ENCODE measurements around the gene TGFB1I1. TPM values are rescaled to one million over a fixed set of nuclear protein-coding genes. Genes with fewer than 3 reads are reported as not detected.

The TGFB1I1 gene
- total RNA-seq, 4 donors from 2014 or later, result 16.1 to 33.7 (median 18.9) TPM

DNA sequence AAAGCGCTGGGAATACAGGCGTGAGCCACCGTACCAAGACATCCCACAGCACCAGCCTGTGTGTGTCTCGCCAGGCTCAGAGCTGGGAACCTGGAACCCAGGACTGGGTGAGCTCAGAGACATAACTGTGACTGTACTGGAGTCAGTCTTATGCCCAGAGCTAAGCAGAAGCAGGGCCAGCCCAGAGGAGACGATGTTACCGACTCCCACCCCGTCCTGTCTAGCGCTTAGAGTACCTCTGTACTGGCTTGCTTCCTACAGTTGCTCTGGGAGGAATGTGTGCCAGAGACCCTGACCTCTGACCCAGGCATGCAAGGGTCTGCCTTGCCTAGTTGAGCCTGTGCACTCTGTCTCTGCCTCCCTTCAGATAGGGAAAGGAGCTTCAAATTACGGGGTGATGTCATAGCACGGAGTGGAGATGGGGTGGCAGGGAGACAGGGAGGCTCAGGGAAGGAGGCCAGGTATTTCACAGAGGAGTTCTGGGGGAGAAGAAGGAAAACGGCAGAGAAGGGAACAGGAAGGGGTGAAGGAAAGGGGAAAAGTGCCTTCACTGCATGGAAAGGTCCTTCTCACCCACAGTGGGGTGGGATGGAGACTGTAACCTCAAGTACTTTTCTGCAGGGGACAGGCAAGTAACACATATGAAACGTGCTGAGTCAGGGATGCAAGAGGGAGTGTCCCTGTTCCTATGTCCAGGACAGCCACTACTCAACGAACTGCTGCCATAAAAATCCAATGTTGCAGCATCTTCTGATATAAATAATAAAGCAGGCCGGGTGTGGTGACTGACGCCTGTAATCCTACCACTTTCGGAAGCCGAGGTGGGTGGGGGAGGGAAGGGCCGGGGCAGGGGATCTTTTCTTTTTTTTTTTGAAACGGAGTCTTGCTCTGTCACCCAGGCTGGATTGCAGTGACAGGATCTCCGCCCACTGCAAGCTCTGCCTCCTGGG lies 18.4 kb upstream of the TGFB1I1 start:
- ATAC-seq (ENCODE audit: low FRiP score) (peak; percentile 50), DNase-seq (ENCODE audit: low spot score) (no peak)
- TF ChIP-seq, protein P1, sequence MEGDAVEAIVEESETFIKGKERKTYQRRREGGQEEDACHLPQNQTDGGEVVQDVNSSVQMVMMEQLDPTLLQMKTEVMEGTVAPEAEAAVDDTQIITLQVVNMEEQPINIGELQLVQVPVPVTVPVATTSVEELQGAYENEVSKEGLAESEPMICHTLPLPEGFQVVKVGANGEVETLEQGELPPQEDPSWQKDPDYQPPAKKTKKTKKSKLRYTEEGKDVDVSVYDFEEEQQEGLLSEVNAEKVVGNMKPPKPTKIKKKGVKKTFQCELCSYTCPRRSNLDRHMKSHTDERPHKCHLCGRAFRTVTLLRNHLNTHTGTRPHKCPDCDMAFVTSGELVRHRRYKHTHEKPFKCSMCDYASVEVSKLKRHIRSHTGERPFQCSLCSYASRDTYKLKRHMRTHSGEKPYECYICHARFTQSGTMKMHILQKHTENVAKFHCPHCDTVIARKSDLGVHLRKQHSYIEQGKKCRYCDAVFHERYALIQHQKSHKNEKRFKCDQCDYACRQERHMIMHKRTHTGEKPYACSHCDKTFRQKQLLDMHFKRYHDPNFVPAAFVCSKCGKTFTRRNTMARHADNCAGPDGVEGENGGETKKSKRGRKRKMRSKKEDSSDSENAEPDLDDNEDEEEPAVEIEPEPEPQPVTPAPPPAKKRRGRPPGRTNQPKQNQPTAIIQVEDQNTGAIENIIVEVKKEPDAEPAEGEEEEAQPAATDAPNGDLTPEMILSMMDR (IDR thresholded peaks at IDR 0.05), result no peak

DNA sequence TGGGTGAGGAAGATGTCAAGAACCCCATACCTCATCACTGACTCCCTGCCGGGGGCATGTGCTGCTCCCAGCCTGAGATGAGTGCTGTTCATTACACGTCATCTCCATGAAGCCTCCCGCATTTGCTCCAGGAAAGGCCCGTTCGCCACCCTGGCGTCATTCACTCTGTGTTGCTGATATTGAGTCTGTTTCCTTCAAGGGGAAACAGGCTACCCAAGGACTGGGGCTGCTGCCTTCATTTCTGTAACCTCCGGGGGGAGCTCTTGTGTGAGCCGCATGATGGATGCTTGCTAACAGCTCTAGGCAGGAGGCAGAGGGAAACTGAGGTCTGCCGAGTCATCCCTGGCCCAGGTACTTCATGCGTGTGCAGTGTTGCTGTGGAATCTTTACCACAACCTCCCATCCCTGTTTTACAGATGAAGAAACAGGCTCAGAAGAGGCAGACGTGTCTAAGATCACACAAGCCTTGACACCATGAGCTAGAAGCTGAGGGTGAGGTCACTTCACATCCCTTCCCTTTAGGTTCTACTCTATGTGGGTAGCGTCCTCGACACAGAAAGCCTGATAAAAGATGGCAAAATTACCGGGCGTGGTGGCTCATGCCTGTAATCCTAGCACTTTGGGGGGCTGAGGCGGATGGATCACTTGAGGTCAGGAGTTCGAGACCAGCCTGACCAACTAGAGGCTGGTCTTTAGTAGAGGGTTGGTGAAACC lies 16.2 kb upstream of the TGFB1I1 start:
- DNase-seq (ENCODE audit: low spot score) (no peak), ATAC-seq (ENCODE audit: low FRiP score) (no peak)
- TF ChIP-seq, protein P1 (IDR thresholded peaks at IDR 0.05), result no peak

DNA sequence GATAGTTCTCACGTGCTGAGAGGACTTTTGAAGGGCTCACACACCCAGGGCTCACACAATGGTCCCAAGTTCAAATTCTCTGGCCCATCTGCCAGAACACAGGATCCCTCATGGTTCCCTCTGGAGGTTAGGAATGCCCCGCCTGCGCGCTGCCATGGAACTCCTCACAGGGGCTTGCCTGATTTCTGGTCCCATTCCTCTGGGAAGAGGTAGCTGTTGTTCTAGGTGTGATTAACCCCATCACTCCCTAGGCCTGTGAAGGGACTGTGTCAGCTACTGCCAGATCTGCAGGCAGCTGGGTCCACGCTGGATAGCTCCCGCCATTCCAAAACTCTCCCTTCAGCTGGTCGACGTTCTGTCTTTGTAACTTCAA lies 15.0 kb upstream of the TGFB1I1 start:
- no peak for DNase-seq (ENCODE audit: low spot score)
- no peak for ATAC-seq (ENCODE audit: low FRiP score)
- TF ChIP-seq, protein P1 (IDR thresholded peaks at IDR 0.05), result no peak

DNA sequence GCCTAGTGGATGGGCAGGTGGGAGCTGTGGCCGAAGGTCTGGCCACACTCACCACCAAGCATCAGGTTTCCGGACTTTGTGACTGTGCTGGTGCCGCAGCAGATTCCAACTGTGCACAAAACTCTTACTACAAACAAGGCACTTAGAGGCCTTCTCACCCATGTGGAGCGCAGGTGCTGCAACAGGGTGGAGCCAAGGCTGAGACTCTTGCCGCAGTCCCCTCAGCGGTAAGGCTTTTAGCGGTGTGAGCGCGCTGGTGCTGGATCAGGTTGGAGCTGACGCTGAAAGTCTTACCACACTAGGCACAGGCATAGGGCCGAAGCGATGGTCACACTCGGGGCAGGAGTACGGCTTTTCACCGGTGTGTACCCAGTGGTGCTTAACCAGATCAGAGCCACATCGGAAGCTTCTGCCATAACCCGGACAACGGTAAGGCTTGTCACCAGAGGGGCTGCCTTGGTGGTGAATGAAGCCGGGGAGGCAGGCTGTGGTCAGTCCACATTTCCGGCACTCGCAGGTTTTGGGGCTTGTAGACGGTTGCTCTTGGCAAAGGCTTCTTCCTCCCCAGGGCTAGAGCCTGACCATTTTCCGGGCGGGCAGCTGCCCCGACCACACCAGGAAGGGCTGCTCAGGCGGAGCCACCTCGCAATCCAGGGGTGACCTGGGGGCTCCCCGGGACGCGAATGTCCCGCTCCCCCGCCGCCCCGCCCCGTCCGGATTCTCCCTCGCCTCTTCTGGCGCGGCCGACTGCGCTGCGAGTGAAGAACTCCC lies 13.7 kb upstream of the TGFB1I1 start:
- no peak for ATAC-seq (ENCODE audit: low FRiP score)
- DNase-seq (ENCODE audit: low spot score), result no peak
- TF ChIP-seq, protein P1 (IDR thresholded peaks at IDR 0.05), result no peak

DNA sequence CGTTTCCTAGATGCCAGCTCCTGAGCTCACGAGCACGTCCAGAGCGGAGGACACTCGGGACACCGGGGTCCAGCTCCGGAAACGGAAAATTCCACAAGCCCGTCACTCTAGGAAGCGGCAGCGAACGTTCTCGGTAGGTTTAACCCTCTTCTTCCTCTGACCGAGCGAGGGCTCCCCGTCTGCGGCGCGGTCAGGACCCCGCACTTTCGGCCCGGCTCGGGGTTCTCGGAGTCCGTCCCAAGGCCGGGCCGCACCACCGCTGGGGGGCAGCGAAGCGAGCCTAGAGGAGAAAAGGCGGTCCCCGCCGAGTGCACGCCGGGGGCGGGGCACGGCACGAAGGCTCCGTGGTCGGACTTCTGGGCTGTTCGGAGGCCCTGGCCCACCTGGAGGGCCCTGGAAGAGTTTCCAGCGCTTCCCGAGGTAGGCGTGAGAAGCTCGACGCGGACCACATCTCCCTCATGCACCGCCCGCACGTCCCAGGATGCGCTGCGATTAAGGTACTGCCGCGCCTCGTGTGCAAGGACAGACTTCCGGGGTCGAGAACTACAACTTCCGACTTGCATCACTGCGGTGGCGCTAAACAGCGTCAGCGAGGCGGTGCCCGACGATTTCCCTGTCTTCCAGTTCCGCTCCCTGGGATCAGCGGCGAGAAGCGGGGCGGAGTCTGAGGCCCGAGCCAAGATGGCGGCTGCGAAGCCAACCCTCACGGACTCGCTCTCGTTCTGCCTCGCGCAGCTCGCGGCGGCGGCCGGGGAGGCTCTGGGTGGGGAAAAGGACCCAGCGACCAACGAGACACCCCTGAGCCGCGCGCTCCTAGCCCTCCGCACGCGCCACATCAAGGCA lies 12.9 kb upstream of the TGFB1I1 start, which contains the start of gene ARMC5:
TSS of gene ARMC5 (plus strand) at position 658 of the 843 bp plus-strand sequence. CDS start at position 682, 24 bp downstream.
- TF ChIP-seq, protein P1 (IDR thresholded peaks at IDR 0.05), result peak in 1 of 3 donors; percentile 4
- ATAC-seq (ENCODE audit: low FRiP score), result peak; percentile 90

More for the DNA sequence above, 12.9 kb upstream of the TGFB1I1 start, which contains the start of gene ARMC5:
- peak; percentile 85 for DNase-seq (ENCODE audit: low spot score)
